Mesodermal cell (in vitro differentiated cells): ENCODE data around the gene AUTS2.

Experiments used
- H3K27ac ChIP-seq: 2 replicates; pipeline ENCODE4 v1.7.0; 2013; ENCODE audit warnings: mild to moderate bottlenecking, low read depth, low read length, moderate library complexity; ENCODE audit not compliant: severe bottlenecking
- H3K36me3 ChIP-seq: 2 replicates; pipeline ENCODE4 v1.7.1; 2013; ENCODE audit warnings: mild to moderate bottlenecking, low read length, moderate library complexity; ENCODE audit not compliant: control insufficient read depth, insufficient read depth
- H3K4me1 ChIP-seq: one replicate; pipeline ENCODE4 v1.7.1; 2013; ENCODE audit warnings: mild to moderate bottlenecking, low read length; ENCODE audit not compliant: insufficient read depth, control insufficient read depth, poor library complexity, severe bottlenecking
- H3K4me3 ChIP-seq: 2 replicates; pipeline ENCODE4 v1.7.0; 2013; ENCODE audit warnings: low read length, control low read depth, mild to moderate bottlenecking; ENCODE audit not compliant: insufficient read depth, poor library complexity, severe bottlenecking; ENCODE audit errors: extremely low read depth
- H3K9me3 ChIP-seq: 2 replicates; pipeline ENCODE4 v1.7.1; 2013; ENCODE audit warnings: mild to moderate bottlenecking, low read length, moderate library complexity; ENCODE audit not compliant: control insufficient read depth
- WGBS, 2 experiments: methylation state at CpG; one replicate each; pipeline ENCODE4 v1.1.5; 2013; ENCODE audit warnings: missing lambda C conversion rate in 2 of 2; ENCODE audit not compliant: insufficient coverage in 2 of 2; 5-methylcytosine and 5-hydroxymethylcytosine counted together

AUTS2 gene

DNA sequence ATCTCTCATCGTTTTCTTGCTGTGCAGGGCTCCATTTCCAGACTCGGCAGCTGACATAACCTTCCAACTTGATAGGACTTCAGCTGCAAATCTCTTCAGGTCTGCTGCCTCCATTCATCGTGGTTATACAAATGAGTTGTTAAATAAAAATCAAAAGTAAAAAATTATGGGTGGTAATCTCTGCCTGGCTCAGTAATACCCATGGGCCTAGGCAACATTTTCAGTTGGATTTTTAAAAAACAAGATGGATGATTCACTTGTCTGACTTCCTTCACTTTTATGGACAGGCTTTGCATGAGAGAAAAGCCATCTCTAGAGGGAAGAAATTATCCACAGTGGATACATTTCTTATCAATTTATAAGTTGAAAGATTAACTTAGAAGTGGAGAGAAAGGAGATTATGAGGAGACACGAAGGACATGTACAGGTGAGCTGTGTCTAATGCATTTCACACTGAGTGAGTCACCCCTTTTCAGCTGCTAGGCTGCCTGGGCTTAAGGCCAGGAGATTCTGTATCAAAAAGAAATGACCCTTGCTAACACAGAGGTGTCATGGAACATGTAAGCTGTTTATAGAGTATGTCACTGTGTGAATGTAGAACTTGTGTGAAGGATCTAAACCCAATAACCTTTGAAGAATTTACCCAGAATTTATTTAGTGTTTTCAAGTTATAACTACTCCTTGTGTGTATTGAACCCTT, 495.1 kb downstream of the AUTS2 start:
- Histone ChIP-seq H3K4me1 (no peaks in the 10 kb centered on the region), H3K27ac (no peak overlapping the region), H3K4me3 (no peak overlapping the region), H3K9me3 (no peaks in the 10 kb centered on the region), H3K36me3 (no peaks in the 10 kb centered on the region)
- 82 to 88% methylated on average over 2 to 3 of the region's 4 CpGs for WGBS, 2 experiments

DNA sequence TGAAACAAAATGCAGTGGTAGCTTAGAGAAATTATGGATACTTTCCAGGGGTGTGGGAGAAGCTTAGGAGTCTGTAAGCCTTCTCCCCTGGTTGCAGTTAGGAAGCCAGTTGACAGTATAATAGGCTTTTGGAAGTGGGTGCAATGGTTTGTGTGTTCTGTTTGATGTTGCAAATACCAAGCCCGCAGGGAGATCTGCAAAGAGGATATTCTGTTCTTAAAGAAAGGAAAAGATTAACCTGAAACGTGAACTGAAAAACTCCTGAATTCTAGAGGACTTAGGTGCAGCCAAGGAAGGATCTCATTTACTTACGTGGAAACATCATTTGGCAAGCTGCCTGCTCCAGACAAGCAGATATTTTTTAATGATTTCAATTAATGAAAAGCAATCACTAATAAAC, 496.6 kb downstream of the AUTS2 start:
- Histone ChIP-seq H3K4me1 (peaks cover 5% of the 10 kb centered on the region), H3K4me3 (no peak overlapping the region), H3K27ac (no peak overlapping the region), H3K9me3 (no peaks in the 10 kb centered on the region), H3K36me3 (no peaks in the 10 kb centered on the region)
- WGBS, 2 experiments = 40 to 73% methylated on average over 2 to 3 of the region's 3 CpGs

DNA sequence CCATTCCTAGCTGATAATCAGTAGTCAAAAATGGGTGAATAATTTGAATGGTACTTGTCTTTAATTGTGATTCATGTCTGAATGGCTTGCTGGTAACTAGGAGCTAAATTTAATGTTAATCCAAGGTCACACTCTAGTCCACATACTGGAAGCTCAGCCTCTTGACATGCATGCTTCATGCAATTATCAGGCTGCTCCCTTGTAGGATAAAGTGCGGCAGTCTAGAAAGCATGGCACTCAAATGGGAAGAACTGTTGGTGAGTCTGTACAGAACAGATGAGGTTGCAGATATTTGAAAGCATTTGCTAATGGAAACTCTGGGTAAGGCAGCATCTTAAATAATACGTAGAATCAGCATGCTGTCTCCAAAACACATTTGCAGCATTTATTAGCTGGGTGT, 499.4 kb downstream of the AUTS2 start:
- no peaks in the 10 kb centered on the region for H3K9me3 ChIP-seq
- 67 to 100% methylated on average over 1 of the region's 2 CpGs for WGBS, 2 experiments
- H3K4me3 ChIP-seq = no peak overlapping the region
- H3K4me1 ChIP-seq = peaks cover 5% of the 10 kb centered on the region
- no peak overlapping the region for H3K27ac ChIP-seq
- no peaks in the 10 kb centered on the region for H3K36me3 ChIP-seq

DNA sequence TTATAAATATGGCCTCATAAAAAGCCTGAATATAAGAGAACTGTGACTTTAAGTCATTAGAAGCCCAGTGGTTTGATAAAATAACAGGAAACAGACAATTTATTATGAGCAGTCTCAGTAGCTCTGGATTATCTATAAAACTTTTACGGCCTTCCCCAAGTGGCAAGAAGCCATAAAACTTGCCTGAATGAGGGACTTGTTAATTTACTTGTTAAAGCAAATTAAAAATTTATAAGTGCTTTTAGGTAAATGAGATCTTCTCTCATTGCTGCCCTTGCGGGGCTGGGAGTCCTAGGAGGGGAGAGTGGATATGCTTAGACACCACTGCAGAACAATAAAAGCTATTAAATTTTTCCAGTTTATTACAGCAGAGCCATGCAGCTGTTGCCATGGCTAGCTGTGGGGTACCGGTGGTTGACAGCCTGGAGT, 499.9 kb downstream of the AUTS2 start:
- H3K27ac ChIP-seq = no peak overlapping the region
- H3K4me3 ChIP-seq = no peak overlapping the region
- peaks cover 5% of the 10 kb centered on the region for H3K4me1 ChIP-seq
- H3K9me3 ChIP-seq = no peaks in the 10 kb centered on the region
- no peaks in the 10 kb centered on the region for H3K36me3 ChIP-seq
- WGBS, 2 experiments = 100% methylated on average over 2 of the region's 3 CpGs; no CpG with 5 or more reads in 1 of the 2 experiments

DNA sequence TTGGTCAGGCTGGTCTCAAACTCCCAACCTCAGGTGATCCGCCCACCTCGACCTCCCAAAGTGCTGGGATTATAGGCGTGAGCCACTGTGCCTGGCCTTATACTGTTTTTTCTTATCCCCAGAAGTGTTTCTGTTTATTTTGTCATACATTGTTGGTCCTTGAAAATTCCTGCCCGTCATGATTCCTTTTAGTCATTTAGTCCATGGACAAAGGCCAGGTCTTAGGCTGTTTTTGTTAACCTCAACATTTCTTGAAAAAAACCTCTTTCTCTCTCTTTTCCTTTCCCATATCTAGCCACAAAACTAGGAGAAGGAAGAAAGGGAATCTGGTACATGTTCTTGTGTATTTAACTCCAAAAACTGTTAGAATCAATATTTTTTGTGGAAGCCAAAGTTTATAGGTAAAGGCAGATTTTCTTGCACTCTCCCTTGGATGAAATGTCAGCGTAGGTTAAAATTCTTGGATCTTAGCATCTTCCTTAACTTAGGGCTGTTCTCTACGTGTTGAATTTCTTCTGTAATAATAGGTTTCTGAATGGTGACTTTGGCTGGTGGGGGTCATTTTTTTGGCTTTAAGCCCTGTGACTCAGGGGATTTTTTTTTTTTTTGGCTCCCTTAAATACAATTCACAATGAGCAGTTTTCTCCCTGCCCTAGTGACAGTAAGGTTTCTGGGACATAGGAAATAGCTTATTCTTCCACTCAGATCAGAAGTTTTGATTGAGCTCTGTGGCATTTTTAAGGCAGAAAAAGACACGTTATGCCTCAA, 500.8 kb downstream of the AUTS2 start:
- peaks cover 5% of the 10 kb centered on the region for H3K4me1 ChIP-seq
- WGBS, 2 experiments = 79 to 100% methylated on average over 2 to 3 of the region's 7 CpGs

DNA sequence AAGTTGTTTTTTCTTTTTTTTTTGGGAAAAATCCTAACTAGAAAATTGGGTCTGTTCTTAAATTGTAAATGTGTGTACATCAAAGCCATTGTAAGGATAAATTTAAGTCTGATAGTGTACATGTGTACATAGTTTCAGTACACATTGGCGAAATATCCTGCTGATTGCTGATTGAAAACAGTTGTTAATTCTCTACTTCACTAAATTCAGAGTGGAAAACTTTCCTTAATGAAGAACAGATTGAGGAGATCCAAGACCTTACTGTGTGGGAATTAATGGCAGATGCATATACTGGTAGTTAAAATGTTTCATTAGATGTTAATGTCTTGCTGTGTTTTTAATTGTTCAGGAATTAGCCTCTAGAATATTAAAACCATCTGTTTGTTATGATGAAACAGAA, 506.0 kb downstream of the AUTS2 start:
- no CpG with 5 or more reads among the region's 1 CpG for WGBS, 2 experiments
- Histone ChIP-seq H3K4me3 (no peak overlapping the region), H3K9me3 (no peaks in the 10 kb centered on the region), H3K36me3 (no peaks in the 10 kb centered on the region), H3K27ac (no peak overlapping the region), H3K4me1 (peaks cover 3% of the 10 kb centered on the region)

More for the DNA sequence above, 500.8 kb downstream of the AUTS2 start:
- Histone ChIP-seq H3K4me3 (no peak overlapping the region), H3K36me3 (no peaks in the 10 kb centered on the region), H3K9me3 (no peaks in the 10 kb centered on the region), H3K27ac (no peak overlapping the region)

DNA sequence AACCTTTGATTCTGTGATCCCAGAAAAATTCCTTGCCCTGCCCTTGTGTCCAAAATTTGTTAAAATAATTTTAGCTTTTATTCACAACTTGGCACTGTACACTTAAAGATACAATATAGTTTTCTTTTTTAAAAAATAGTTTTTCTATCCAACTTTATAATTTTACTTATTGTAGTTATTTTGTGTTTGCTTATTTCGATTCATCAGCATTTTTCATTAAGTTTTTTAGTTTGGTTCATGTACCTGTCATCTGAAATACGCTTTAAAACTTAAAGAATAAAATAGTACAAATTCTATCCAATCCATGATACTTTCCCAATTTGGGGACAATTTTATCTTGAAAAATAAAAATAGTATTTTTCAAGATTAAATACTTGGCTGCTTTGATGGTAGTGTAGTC, 514.8 kb downstream of the AUTS2 start:
- Histone ChIP-seq H3K27ac (no peak overlapping the region), H3K4me1 (no peaks in the 10 kb centered on the region), H3K9me3 (no peaks in the 10 kb centered on the region), H3K36me3 (no peaks in the 10 kb centered on the region), H3K4me3 (no peak overlapping the region)
- WGBS, 2 experiments = no CpG with 5 or more reads among the region's 2 CpGs

DNA sequence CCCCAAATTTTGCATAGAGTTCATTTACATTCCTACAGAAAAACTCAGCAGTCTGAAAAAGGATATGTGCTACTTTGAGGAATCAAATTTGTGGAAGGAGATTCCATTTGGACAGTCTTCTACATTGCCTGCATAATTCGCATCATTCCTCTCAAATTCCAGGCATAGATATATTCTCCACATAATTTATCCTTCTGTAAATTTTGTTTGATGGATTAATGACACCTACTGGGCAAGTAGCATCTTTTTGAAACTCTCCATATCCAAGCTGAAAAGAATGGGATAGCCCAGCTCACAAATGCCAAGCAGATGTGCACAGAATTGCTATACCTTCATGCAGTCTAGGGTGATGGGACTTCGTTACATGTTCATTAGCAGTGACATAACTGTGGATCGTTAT, 515.3 kb downstream of the AUTS2 start:
- no peak overlapping the region for H3K27ac ChIP-seq
- H3K36me3 ChIP-seq = no peaks in the 10 kb centered on the region
- H3K9me3 ChIP-seq = no peaks in the 10 kb centered on the region
- 100% methylated on average over 1 of the region's 3 CpGs; no CpG with 5 or more reads in 1 of the 2 experiments for WGBS, 2 experiments
- H3K4me1 ChIP-seq = no peaks in the 10 kb centered on the region
- H3K4me3 ChIP-seq = no peak overlapping the region

DNA sequence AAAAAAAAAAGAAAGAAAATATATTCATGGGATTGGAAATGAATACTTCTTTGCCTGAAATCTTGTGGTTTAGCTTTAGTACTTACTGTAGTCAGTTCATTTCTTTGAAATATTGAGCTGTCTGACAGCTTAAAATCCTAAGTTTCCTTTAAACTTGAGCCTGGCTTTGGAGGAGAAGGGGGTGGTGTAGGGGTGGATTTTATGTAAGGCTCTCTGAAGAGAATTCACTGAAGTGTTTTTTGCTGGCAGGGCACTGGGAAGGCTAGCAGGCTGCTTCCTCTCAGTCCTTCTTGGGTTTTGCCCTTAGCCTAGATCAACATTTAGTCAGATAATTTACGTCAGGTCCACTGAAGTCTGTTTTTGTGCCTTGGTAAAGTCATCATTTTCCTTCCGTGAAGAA, 516.5 kb downstream of the AUTS2 start:
- Histone ChIP-seq H3K27ac (no peak overlapping the region), H3K4me3 (no peak overlapping the region), H3K4me1 (no peaks in the 10 kb centered on the region), H3K9me3 (no peaks in the 10 kb centered on the region), H3K36me3 (peaks cover under 1% of the 10 kb centered on the region)
- 88 to 100% methylated on average over 1 to 2 of the region's 2 CpGs for WGBS, 2 experiments

DNA sequence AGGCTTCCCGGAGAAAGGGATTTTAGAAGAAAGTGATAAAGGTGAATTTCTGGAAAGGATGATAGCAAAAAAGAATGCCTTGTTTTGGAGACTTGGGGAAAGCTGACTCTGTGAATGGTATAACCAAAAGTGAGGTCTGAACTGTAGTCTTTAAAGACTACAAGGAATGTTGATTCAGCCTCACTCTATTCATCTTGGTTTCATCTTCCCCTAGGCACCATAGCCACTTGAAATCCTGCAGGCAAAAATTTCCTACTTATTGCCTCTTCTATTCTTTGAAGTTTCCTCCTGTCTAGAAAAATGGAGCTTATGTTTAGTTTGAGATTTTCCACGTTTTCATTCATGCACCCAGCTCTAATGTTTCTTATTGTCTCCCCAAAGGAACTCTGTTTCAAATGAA, 518.0 kb downstream of the AUTS2 start:
- peaks cover 2% of the 10 kb centered on the region for H3K9me3 ChIP-seq
- peaks cover 3% of the 10 kb centered on the region for H3K36me3 ChIP-seq
- H3K27ac ChIP-seq = no peak overlapping the region
- 43 to 78% methylated on average over 1 of the region's 2 CpGs for WGBS, 2 experiments
- H3K4me3 ChIP-seq = no peak overlapping the region
- no peaks in the 10 kb centered on the region for H3K4me1 ChIP-seq

DNA sequence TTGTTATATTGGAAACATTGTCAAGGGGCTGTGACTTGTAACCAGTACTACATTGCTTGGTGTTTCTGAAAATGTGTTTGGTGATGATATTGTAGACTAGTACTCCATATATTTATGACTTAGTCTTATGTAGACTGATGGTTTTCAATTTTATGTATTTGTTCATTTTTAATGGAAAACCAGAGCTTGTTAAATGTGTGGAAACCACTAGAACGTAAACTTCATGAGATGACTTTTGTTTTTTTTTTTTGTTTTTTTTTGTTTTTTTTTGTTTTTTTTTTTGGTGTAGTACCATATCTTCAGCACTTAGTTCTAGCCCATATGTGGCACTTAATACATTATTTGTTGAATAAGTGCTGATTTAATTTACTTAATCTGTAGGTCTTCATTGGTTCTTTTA, 518.6 kb downstream of the AUTS2 start:
- WGBS, 2 experiments = 100% methylated on average over 1 of the region's 1 CpG; no CpG with 5 or more reads in 1 of the 2 experiments
- H3K4me1 ChIP-seq = no peaks in the 10 kb centered on the region
- no peak overlapping the region for H3K27ac ChIP-seq
- peaks cover 3% of the 10 kb centered on the region for H3K9me3 ChIP-seq
- peaks cover 3% of the 10 kb centered on the region for H3K36me3 ChIP-seq
- H3K4me3 ChIP-seq = no peak overlapping the region
